HG02970 (cell line): Measurements from ENCODE around the gene KCNQ1OT1.

Source experiments
- ATAC-seq: cut with Tn5 transposase; IDR thresholded peaks from one replicate; pipeline ENCODE4 v1.9.1; 2021; ENCODE audit warnings: mild to moderate bottlenecking, moderate library complexity, moderate number of reproducible peaks; ENCODE audit not compliant: unreplicated experiment, low FRiP score

KCNQ1OT1 gene

GRCh38 chr11:2704356-2704755, 4.6 kb upstream of the KCNQ1OT1 start:
- no peak for ATAC-seq

- ATAC-seq = no peak
Measured at GRCh38 chr11:2703363-2704141, 3.8 kb upstream of the KCNQ1OT1 start.

- no peak for ATAC-seq
Measured at GRCh38 chr11:2702771-2703362, 3.1 kb upstream of the KCNQ1OT1 start.

GRCh38 chr11:2701898-2702434, 2.2 kb upstream of the KCNQ1OT1 start:
- ATAC-seq = no peak

GRCh38 chr11:2701230-2701629, 1.4 kb upstream of the KCNQ1OT1 start:
- ATAC-seq = no peak

GRCh38 chr11:2700415-2701211, 819 bp upstream of the KCNQ1OT1 start:
- no peak for ATAC-seq

- ATAC-seq = no peak
Measured at GRCh38 chr11:2699185-2699530, 636 bp downstream of the KCNQ1OT1 start.

- no peak for ATAC-seq
Measured at GRCh38 chr11:2698386-2699184, 1.2 kb downstream of the KCNQ1OT1 start.

GRCh38 chr11:2697866-2698265, 1.9 kb downstream of the KCNQ1OT1 start:
- ATAC-seq = no peak

GRCh38 chr11:2696455-2696854, 3.3 kb downstream of the KCNQ1OT1 start:
- ATAC-seq = no peak

- ATAC-seq = no peak
Measured at GRCh38 chr11:2694995-2695939, 4.5 kb downstream of the KCNQ1OT1 start.

- no peak for ATAC-seq
Measured at GRCh38 chr11:2694495-2694894, 5.3 kb downstream of the KCNQ1OT1 start.

GRCh38 chr11:2693271-2694261, 6.2 kb downstream of the KCNQ1OT1 start:
- no peak for ATAC-seq

- ATAC-seq = no peak
Measured at GRCh38 chr11:2691991-2692875, 7.6 kb downstream of the KCNQ1OT1 start.

- ATAC-seq = no peak
Measured at GRCh38 chr11:2691355-2691761, 8.4 kb downstream of the KCNQ1OT1 start.

GRCh38 chr11:2690596-2691354, 9.0 kb downstream of the KCNQ1OT1 start:
- ATAC-seq = no peak
